Activated CD4-positive, CD25-positive, alpha-beta regulatory T cell treated with anti-CD3 and anti-CD28 coated beads, Interleukin-2, amount 50 U/mL, for 72 hours (primary cell): ENCODE measurements around the gene CCM2.
"Not testable (repeated sequence)": the region's sequence is repeated elsewhere in the genome, so short reads cannot be mapped to it uniquely, and the experiment has no call there.

Experiments
- DNase-seq: peaks from one replicate; pipeline ENCODE4 v3.0.0; 2021

The CCM2 gene

DNA sequence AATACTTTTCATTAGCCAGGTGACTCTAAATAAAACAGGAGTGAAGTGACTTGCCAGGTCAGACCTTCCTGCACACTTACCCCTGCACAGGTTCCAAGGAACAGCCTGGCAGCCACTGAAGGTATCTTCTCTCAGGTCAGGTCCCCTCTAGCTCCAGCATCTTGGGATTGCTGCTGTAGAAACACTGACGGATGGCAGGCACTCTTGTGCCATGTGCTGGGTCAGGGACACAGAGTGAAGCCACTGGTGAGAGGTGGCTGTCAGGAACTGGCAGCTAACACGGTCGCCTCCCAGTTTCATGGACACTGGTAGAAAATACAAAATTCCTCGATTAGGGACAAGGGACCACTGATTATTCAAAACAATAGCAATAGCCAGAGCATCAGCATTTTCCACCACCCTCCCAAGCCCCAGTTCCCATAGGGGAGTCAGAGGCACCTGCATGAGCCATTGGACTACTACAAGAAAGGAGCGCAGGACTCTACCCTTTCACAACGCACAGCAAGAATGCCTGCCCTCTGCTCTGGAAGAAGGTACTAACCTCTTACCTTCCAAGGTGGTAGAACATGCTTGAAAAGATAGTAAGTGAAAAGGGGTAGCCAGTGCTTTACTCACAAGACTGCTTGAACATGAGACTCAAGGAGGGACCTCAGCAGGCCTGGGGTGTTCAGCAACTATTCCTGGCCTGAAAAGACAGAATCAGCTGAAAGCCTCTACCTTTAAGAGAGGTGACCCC lies 16.1 kb upstream of the CCM2 start:
- no peak for DNase-seq

DNA sequence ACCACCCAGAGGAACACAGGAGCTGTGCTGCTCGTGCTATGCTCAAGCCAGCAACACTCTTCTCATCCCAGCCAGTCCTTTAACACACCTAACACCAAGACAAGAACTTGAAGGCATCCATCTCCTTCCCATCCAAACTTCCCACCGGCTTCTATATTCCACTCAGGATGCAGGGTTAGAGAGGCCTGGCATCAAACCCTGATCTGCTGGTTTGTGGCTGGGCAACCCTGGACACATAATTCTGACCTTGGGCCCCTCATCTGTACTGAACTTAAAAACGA lies 15.6 kb upstream of the CCM2 start:
- DNase-seq, result no peak

DNA sequence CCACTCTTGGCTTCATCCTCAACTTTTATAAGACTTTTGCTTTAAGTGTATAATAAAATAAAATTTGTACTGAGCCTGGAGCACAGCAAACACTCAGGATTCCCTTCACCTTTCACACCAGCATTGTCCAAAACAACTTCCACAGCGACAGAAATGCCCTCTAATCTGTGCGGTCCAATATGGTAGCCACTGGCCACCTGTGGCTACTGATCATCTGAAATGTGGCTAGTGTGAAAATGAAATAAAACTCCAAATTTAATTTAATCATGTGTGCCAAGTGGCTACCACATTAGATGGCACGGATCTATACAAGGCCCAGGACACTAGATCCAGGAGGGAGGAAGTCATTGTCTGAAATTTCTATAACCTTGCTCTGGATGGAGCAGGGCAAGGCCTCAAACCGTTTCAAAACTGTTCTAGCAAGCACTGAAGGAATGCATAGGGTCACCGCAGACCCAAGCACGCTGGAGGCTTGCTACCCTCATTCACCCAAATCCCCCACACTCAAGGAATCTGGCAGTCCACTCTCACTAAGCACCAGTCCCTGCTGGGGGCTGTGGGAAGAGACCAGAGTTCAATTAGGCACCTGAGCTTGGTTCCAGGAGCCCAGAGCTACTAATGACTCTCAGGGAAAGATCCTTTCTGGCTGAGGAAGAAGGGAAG lies 14.8 kb upstream of the CCM2 start:
- no peak for DNase-seq

DNA sequence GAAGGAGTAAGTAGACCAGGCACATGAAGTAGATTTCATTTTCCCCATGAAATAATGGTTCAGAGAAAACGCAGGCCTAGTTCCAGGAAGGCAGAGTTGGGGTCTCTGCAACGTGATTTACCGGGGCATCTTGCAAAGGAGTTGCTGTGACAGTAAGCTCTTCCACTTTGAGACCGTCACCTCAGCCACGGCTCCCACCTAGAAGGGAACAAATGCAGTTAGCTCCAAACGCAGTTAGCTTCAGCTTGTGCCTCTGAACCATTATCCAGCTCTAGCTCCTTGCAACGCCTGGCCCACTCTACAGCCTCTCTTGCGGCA lies 14.1 kb upstream of the CCM2 start:
- DNase-seq, result no peak

DNA sequence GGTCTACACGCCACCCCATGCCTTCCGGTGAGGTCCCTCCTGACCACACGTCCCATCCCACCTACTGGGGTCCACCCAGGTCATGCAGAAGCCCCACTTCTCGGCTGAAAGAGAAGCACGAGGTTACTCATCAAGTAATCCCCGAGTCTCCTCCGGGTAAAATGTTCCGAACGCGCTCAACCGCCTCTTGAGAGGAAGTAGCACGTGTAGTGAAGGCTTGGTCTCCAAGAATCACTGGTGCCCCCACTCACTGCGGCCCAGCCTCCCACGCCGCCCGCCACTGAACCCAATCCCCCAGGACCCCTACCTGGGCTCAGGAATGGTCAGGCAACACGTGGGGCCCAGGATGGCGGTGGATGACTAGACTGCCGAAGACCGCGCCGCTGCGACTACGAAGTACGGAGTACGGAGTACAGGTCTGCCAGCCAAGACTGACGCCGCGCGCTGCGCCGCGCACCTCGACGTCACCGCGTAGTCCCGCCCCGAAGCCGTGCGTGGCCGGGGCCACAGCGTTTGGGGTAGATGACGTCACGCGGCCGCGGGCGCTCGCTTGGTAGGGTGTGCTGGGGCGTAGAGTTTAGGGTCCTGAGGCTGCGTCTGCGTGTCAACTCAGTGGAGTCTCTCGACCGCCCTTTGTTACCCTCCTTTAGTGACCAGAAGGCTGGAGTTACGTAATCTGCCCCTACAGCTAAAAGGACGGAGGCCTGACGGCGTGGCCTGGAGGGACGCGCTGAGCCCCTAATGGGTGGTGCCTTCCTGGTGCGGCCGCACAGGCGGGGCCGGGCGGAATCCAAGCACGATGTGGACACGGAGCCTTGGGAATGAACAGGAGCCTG lies 13.6 kb upstream of the CCM2 start:
- peak; percentile 97 for DNase-seq

DNA sequence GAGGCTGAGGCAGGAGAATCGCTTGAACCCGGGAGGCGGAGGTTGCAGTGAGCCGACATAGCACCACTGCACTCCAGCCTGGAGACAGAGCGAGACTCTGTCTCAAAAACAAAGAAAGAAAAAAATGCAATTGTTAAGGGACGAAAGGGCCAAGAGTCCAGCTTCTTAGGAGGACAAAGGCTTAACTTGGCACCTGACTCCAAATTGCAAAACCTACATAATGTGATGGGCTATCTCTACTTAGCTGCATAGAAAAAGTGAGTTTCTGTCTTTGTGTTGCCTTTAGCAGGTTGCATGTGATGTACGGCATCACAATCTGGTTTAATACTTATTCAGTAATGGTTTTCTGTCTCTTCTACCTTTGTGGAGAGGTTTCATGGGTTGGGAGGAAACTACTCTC lies 12.5 kb upstream of the CCM2 start:
- no peak for DNase-seq

DNA sequence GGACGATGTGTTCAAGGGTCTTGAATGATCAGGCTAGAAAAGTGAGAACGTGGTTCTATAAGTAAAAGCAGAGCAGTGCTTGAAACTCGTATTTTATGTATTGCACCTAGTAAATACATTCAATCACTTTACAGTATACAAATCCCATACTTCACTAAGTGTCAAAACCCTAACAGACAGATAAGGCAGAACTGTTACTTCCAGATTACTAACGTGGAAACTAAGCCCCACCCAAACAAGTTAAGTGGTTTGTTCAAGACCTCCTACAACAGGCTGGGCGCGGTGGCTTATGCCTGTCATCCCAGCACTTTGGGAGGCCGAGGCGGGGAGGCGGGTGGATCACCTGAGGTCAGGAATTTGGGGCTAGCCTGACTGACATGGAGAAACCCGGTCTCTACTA lies 12.0 kb upstream of the CCM2 start:
- DNase-seq, result no peak

DNA sequence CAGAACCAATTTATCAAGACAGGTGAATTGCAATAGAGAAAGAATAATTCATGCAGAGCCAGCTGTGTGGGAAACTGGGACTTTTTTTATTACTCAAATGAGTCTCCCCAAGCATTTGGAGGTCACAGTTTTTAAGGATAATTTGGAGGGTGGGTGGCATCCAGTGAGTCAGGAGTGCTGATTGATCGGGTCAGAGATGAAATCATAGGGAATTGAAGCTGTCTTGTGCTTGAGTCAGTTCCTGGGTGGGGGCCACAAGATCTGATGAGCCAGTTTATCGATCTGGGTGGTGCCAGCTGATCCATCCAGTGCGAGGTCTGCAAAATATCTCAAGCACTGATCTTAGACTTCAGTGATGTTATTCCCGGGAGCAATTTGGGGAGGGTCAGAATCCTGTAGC lies 11.3 kb upstream of the CCM2 start:
- DNase-seq, result no peak

DNA sequence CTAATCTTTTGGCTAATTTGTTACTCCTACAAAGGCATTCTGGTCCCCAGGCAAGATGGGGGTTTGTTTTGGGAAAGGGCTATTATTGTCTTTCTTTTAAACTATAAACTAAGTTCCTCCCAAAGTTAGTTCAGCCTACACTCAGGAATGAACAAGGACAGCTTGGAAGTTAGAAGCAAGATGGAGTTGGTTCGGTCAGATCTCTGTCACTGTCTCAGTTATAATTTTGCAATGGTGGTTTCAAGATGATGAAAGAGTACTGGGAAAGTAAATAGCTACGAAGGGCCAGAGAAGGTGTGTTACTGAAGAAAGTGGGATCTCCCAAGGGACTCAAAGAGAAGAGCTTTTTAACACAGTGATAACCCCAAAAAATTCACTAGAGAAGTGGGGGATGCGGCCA lies 10.9 kb upstream of the CCM2 start:
- DNase-seq, result no peak

DNA sequence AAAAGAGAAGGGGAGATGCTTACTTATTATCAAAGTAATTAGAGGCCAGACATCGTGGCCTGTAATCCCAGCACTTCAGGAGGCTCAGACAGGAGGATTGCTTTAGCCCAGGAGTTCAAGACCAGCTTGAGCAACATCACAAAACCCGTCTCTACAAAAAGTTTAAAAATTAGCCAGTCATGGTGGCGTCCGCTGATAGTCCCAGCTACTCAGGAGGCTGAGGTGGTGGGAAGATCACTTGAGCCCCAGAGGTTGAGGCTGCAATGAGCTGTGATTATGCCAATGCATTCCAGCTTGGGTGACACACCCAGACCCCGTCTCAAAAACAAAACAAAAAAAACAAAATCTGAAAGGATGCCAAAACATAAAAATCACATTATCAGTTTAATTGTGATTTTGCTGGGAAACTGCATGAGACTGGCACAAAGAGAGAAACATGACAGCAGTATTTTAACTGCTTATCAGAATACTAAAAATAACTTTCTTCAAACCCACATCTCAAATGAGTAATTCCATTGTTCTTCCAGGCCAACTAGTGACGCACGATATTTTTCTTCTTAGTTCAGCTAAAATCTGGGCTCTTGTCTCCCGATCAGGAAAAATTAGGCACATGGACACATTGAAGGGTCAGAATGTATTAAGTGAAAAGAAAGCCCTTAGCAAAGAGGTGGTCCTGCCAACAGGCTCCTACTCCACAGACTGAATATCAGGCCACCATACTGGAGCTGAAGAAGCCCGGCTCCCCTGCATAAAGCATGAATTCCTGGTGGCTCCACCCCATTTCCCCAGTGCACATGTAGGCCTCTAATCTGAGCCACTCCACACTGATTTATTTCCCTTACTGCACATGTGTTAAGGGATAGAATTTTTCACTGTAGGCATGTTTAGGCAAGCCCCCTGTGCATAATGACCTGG lies 9.6 kb upstream of the CCM2 start:
- no peak for DNase-seq

DNA sequence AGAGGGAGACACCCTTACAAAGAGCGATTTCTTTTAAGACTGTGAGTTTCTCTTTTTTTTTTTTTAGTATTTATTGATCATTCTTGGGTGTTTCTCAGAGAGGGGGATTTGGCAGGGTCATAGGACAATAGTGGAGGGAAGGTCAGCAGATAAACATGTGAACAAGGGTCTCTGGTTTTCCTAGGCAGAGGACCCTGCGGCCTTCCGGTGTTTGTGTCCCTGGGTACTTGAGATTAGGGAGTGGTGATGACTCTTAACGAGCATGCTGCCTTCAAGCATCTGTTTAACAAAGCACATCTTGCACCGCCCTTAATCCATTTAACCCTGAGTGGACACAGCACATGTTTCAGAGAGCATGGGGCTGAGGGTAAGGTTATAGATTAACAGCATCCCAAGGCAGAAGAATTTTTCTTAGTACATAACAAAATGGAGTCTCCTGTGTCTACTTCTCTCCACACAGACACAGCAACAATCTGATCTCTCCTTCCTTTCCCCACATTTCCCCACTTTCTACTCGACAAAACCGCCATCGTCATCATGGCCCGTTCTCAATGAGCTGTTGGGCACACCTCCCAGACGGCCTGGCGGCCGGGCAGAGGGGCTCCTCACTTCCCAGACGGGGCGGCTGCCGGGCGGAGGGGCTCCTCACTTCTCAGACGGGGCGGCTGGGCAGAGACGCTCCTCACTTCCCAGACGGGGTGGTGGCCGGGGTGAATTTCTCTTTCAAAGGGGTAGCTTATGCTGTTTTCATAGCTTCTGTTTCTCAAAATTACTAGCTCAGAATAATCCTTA lies 7.8 kb upstream of the CCM2 start:
- not testable (repeated sequence) for DNase-seq

DNA sequence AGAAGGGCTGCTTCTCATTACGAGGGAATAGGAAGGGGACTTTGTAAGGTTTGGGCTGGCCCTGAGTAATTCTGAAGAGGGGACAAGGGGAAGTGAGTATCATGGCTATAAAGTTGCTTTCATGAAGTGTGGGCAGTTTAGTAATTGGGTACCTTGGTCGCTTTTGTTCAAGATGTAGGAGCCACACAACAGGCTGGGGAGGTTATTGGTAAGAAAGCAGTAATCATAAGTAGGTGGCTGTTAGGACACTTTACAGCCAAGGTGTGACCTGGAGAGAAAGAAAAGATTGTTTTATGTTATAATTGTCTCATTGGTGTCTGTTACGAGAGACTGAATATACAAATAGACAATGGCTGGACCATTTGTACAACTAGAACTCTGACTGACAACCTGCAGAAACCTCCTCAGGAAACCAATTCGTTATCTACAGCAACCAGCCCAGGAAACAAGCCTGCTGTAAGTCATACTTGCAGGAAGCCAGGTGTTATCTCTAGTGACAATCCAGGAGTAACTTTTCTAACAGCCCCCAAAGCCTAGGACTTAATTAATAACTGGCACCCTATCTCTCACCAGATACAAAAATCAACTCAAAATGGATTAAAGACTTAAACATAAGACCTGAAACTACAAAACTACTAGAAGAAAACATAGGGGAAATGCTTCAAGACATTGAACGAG lies 5.0 kb upstream of the CCM2 start:
- no peak for DNase-seq

DNA sequence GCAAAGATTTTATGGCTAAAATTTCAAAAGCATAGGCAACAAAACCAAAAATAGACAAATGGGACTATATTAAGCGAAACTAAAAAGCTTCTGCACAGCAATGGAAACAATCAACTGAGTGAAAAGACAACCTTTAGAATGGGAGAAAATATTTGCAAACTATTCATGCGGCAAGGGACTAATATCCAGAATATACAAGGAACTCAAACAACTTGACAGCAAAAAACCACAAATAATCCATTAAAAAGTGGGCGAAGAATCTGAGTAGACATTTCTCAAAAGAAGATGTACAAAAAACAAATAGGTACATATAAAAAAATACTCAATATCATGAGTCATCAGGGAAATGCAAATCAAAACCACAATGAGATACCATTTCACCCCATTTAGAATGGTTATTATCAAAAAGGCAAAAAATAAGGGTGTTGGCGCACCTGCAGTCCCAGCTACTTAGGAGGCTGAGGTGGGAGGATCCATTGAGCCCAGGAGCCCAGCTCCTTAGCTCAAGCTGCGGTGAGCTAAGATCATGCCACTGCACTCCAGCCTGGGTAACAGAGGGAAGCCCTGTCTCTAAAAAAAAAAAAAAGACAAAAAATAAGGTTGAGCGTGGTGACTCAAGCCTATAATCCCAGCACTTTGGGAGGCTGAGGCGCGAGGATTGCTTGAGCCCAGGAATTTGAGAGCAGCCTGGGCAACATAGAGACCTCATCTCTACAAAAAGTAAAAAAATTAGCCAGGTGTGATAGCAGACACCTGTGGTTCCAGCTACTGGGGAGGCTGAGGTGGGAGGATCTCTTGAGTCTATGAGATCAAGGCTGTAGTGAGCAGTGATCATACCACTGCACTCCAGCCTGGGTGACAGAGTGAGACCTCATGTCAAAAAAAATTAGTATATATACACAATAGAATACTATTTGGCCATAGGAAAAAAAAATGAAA lies 4.2 kb upstream of the CCM2 start:
- DNase-seq, result no peak

DNA sequence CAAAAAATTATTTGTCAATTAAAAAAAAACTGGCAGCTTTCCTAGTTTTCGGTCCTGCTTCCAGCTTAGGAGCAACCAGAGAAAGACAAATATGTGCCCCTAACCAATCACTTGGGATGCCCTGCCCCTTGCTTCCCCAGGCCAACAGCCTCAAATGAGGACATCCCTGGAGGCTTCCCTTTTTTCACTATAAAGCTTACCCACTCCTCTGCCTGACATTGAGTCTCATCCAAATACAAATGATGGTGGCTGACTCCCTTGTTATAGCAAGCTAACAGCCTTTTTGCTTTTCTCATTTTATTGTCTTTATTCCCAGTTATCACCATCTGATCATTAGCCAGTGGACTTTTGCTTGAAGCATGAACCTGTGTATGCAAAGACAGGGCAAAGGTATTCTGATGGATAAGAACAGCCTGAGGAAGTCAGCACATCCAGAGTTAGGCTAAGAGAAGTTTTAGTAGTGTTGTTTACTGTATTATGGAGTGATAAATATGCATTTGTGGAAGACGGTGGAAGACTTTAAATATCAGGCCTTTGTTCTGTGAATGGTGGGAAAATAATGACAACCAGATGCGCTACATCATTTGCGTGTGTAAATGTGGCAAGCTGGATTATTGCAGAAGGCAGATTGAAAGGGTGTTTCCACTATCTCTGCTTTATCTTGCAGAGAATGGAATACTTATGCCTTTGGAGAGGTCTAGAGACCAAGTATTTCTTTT lies 1.7 kb upstream of the CCM2 start:
- DNase-seq, result no peak

DNA sequence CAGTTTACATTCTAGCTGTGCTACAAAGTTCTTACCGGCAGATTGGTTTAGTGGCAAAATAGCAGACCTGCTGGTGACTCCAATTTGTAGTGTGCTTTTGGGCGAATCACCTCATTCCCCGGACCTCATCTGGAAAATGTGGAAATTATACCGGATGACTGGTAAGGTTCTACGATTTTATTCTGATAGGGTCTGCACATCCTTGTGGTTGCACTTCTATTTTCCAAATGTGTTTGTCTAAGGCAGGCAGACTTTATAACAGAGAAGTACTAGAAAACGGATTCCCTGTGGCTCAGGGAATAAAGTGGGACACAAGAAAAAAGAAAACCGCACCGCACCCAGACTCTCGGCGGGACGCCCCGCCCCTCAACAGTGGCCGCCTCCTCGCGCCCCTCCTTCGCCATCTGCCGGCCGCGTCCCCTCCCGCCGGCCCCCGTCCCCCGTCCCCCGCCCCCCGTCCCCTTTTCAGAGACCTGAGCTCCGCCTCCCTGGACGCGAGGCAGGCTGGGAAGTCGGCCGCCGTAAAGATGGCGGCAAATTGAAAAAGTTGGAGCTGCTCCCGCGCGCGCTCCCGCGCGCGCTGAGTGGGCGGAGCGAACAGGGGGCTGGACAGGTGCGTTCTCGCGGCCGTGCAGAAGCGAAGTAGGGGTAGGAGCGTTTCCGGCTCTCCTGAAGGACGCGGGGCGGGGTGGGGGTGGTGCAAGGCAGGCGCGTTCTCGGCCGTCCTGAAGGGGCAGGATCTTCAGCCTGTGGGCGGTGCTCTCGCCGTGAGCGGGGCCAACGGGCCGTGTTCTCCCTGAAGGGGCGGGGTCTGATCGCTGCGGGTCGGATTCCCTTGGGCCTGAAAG lies 532 bp upstream of the CCM2 start:
- DNase-seq, result peak; percentile 99

DNA sequence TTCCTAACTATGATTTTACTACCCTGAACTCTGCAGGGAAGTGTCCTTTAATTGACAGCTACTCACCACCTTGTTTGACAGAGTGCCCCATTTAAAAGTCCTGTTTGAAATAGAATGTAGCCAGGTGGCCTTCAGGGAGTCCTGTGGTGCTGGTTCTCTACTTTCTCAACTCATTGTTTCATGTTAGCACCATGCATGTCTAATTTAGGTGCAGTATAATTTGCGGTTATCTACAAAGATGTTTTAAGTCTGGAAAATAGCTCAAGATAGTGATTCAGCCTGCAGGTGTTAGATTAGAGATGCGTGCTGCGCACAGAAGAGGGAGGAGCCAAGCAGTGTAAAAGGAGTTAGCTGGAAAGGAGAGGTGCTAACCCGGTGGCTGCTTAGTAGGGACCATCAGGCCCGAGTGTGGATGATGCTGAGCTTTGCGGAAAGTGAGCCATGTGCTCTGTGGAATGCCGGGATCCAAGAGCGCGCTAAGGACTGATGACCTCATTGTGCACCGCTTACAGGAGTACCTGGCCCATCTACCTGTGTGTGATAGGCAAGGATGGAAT lies 1.2 kb downstream of the CCM2 start:
- peak; percentile 57 for DNase-seq

DNA sequence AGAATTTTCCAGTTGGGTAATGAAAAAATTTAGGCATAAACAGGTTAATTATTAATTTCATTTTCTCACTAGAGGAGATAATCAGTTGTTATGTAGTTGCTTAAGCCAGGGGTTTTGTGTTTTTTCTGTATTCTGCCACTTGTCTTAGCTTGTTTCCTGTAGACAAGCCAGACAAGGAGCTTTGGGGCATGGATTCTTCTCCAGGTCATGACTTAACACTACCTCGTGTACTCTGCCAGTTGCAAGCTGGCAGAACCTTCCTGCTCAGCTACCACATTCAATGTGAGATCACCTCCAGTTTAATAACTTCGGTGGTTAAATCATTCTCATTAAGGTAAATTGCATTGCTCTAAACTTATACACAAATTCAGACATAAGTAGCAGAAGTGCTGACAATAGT lies 1.8 kb downstream of the CCM2 start:
- no peak for DNase-seq

DNA sequence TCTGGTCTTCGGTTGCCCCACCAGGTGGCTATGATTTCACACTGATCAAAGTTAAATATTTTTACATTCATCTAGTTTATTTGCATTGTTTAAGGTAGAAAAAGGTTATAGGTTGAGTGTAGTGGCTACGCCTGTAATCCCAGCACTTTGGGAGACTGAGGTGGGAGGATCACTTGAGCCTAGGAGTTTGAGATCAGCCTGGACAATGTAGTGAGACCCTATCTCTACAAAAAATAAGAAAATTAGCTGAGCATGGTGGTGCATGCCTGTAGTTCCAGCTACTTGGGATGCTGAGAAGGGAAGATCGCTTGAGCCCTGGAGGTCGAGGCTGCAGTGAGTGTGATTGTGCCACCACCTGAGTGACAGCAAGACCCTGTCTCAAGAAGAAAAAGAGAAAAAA lies 3.8 kb downstream of the CCM2 start:
- no peak for DNase-seq

DNA sequence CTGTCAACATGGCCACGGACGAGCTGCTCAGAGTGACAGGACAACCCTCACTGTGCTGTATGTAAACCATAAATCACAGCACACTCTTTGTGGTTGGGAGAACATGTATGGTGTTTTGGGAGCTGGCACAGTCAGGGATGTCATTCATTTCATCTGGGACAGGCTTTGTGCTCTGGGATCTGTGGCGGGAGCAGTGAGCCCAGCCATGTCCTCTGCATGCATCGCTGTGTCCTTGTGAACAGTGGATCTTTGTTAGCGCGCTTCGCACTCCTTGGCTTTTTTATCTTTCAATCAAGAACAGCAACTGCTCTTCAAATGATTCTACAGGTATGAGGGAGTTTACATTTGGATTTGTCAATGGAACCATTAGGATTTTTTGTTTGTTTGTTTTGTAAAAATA lies 7.1 kb downstream of the CCM2 start:
- DNase-seq, result no peak
